ENCODE data around the gene PPARG.

PPARG gene

GRCh38 chr3:12345584-12346494, 57.0 kb downstream of the PPARG start:
- no peak for DNase-seq

GRCh38 chr3:12347301-12347700, 58.4 kb downstream of the PPARG start:
- no peak for DNase-seq

- no peak for DNase-seq
Measured at GRCh38 chr3:12349895-12350811, 61.3 kb downstream of the PPARG start.

GRCh38 chr3:12351145-12351544, 62.3 kb downstream of the PPARG start:
- DNase-seq = no peak

GRCh38 chr3:12352253-12352652, 63.4 kb downstream of the PPARG start:
- no peak for DNase-seq

GRCh38 chr3:12352755-12353154, 63.9 kb downstream of the PPARG start:
- DNase-seq = no peak

GRCh38 chr3:12353796-12354525, 65.1 kb downstream of the PPARG start:
- DNase-seq = no peak

GRCh38 chr3:12356175-12356574, 67.3 kb downstream of the PPARG start:
- DNase-seq = peak; percentile 63

GRCh38 chr3:12356996-12357395, 68.1 kb downstream of the PPARG start:
- DNase-seq = no peak

GRCh38 chr3:12357456-12357855, 68.6 kb downstream of the PPARG start:
- DNase-seq = no peak

- no peak for DNase-seq
Measured at GRCh38 chr3:12363397-12364195, 74.7 kb downstream of the PPARG start.

- no peak for DNase-seq
Measured at GRCh38 chr3:12367346-12367745, 78.5 kb downstream of the PPARG start.

- DNase-seq = no peak
Measured at GRCh38 chr3:12369029-12369428, 80.2 kb downstream of the PPARG start.

GRCh38 chr3:12369598-12369997, 80.7 kb downstream of the PPARG start:
- DNase-seq = no peak

- DNase-seq = no peak
Measured at GRCh38 chr3:12370758-12371157, 81.9 kb downstream of the PPARG start.

- DNase-seq = no peak
Measured at GRCh38 chr3:12371525-12372140, 82.8 kb downstream of the PPARG start.

GRCh38 chr3:12372741-12373280, 83.9 kb downstream of the PPARG start:
- no peak for DNase-seq

- no peak for DNase-seq
Measured at GRCh38 chr3:12375572-12375971, 86.7 kb downstream of the PPARG start.

GRCh38 chr3:12379640-12380429, 91.0 kb downstream of the PPARG start:
- DNase-seq = no peak

GRCh38 chr3:12380461-12380860, 91.6 kb downstream of the PPARG start:
- no peak for DNase-seq

- no peak for DNase-seq
Measured at GRCh38 chr3:12381199-12381598, 92.3 kb downstream of the PPARG start.

Measured in NCI-H2029 treated with DMSO at 0.1 percent for 48 hours (cell line).